ENCODE data around the gene MAD2L2. TPM values are rescaled to one million over a fixed set of nuclear protein-coding genes. Genes with fewer than 3 reads are reported as not detected.

MAD2L2 gene
- total RNA-seq, 5 donors from 2014 or later (not counting 1 experiment from before 2014, with no cell fraction given) = 22.4 to 28.5 (median 24.0) TPM

GRCh38 chr1:11634365-11635192, 46.4 kb downstream of the MAD2L2 start:
- Histone ChIP-seq H3K4me3 (ENCODE audit: control insufficient read depth in 1 of 2, extremely low read depth in 1 of 2, low read length in 1 of 2) (no peak overlapping the region), H3K4me1 (ENCODE audit: control insufficient read depth in 1 of 2, extremely low read depth in 1 of 2, insufficient read depth in 2 of 2, low read length in 2 of 2) (no peaks in the 10 kb centered on the region), H3K36me3 (ENCODE audit: control insufficient read depth in 2 of 2, extremely low read depth in 1 of 2, insufficient read depth in 1 of 2, low read length in 1 of 2) (no peaks in the 10 kb centered on the region), H3K27me3 (replicated peaks in 1 of 2; ENCODE audit: control insufficient read depth in 2 of 2, extremely low read depth in 1 of 2, insufficient read depth in 2 of 2, low read length in 1 of 2) (peaks cover 0 to 37% of the 10 kb centered on the region in 2 experiments), H3K27ac (ENCODE audit: low read length) (no peak overlapping the region), H3K9me3 (no peaks in the 10 kb centered on the region)
- POLR2A ChIA-PET = no interaction called here
- DNase-seq (no peak), ATAC-seq (replicated peaks in 1 of 4) (no peak)
- Mint-ChIP-seq H3K9me3 (no peaks in the 10 kb centered on the region), H3K36me3 (no peaks in the 10 kb centered on the region), H3K27me3 (peaks cover 16 to 26% of the 10 kb centered on the region in 2 donors), H3K27ac (no peak overlapping the region), H3K4me3 (no peak overlapping the region), H3K4me1 (no peaks in the 10 kb centered on the region)
- 80% methylated on average over 7 of the region's 11 CpGs for WGBS (ENCODE audit: insufficient coverage)
- CTCF ChIA-PET = no interaction called here

GRCh38 chr1:11629184-11630016, 51.5 kb downstream of the MAD2L2 start:
- POLR2A ChIA-PET = no interaction called here

GRCh38 chr1:11628767-11629166, 52.2 kb downstream of the MAD2L2 start:
- Mint-ChIP-seq H3K4me3 (no peak overlapping the region), H3K27ac (no peak overlapping the region), H3K27me3 (peaks cover 28 to 29% of the 10 kb centered on the region in 2 donors), H3K4me1 (no peaks in the 10 kb centered on the region), H3K36me3 (no peaks in the 10 kb centered on the region), H3K9me3 (no peaks in the 10 kb centered on the region)
- POLR2A ChIA-PET = no interaction called here
- H3K27me3 ChIP-seq (replicated peaks in 1 of 2; ENCODE audit: control insufficient read depth in 2 of 2, extremely low read depth in 1 of 2, insufficient read depth in 2 of 2, low read length in 1 of 2) = peaks cover 0 to 45% of the 10 kb centered on the region in 2 experiments
- CTCF ChIA-PET = no interaction called here
- H3K36me3 ChIP-seq (ENCODE audit: control insufficient read depth in 2 of 2, extremely low read depth in 1 of 2, insufficient read depth in 1 of 2, low read length in 1 of 2) = no peaks in the 10 kb centered on the region
- H3K4me1 ChIP-seq (ENCODE audit: control insufficient read depth in 1 of 2, extremely low read depth in 1 of 2, insufficient read depth in 2 of 2, low read length in 2 of 2) = no peaks in the 10 kb centered on the region
- H3K4me3 ChIP-seq (ENCODE audit: control insufficient read depth in 1 of 2, extremely low read depth in 1 of 2, low read length in 1 of 2) = no peak overlapping the region
- DNase-seq = no peak
- 80% methylated on average over 2 of the region's 7 CpGs for WGBS (ENCODE audit: insufficient coverage)
- ATAC-seq (replicated peaks in 1 of 4) = no peak
- no peaks in the 10 kb centered on the region for H3K9me3 ChIP-seq
- no peak overlapping the region for H3K27ac ChIP-seq (ENCODE audit: low read length)

More at GRCh38 chr1:11629184-11630016, 51.5 kb downstream of the MAD2L2 start:
- Mint-ChIP-seq H3K4me1 (no peaks in the 10 kb centered on the region), H3K27me3 (peaks cover 28 to 29% of the 10 kb centered on the region in 2 donors), H3K9me3 (no peaks in the 10 kb centered on the region), H3K36me3 (no peaks in the 10 kb centered on the region), H3K27ac (no peak overlapping the region), H3K4me3 (no peak overlapping the region)
- H3K9me3 ChIP-seq = no peaks in the 10 kb centered on the region
- DNase-seq (no peak), ATAC-seq (replicated peaks in 1 of 4) (no peak)
- no peak overlapping the region for H3K4me3 ChIP-seq (ENCODE audit: control insufficient read depth in 1 of 2, extremely low read depth in 1 of 2, low read length in 1 of 2)
- CTCF ChIA-PET = no interaction called here
- H3K4me1 ChIP-seq (ENCODE audit: control insufficient read depth in 1 of 2, extremely low read depth in 1 of 2, insufficient read depth in 2 of 2, low read length in 2 of 2) = no peaks in the 10 kb centered on the region
- WGBS (ENCODE audit: insufficient coverage) = no CpG with 5 or more reads among the region's 15 CpGs
- no peaks in the 10 kb centered on the region for H3K36me3 ChIP-seq (ENCODE audit: control insufficient read depth in 2 of 2, extremely low read depth in 1 of 2, insufficient read depth in 1 of 2, low read length in 1 of 2)
- H3K27ac ChIP-seq (ENCODE audit: low read length) = no peak overlapping the region
- H3K27me3 ChIP-seq (replicated peaks in 1 of 2; ENCODE audit: control insufficient read depth in 2 of 2, extremely low read depth in 1 of 2, insufficient read depth in 2 of 2, low read length in 1 of 2) = peaks cover 0 to 47% of the 10 kb centered on the region in 2 experiments

- CTCF ChIA-PET = no interaction called here
Measured at GRCh38 chr1:11626551-11626950, 54.4 kb downstream of the MAD2L2 start.

More at GRCh38 chr1:11626551-11626950, 54.4 kb downstream of the MAD2L2 start:
- no peaks in the 10 kb centered on the region for H3K36me3 ChIP-seq (ENCODE audit: control insufficient read depth in 2 of 2, extremely low read depth in 1 of 2, insufficient read depth in 1 of 2, low read length in 1 of 2)
- no peak overlapping the region for H3K27ac ChIP-seq (ENCODE audit: low read length)
- no peaks in the 10 kb centered on the region for H3K9me3 ChIP-seq
- no CpG with 5 or more reads among the region's 3 CpGs for WGBS (ENCODE audit: insufficient coverage)
- DNase-seq = no peak
- peaks cover 28 to 39% of the 10 kb centered on the region in 2 donors for H3K27me3 Mint-ChIP-seq
- ATAC-seq (replicated peaks in 1 of 4) = no peak
- H3K9me3 Mint-ChIP-seq = no peaks in the 10 kb centered on the region
- no peak overlapping the region for H3K4me3 Mint-ChIP-seq
- no peaks in the 10 kb centered on the region for H3K4me1 Mint-ChIP-seq
- POLR2A ChIA-PET = no interaction called here
- H3K36me3 Mint-ChIP-seq = no peaks in the 10 kb centered on the region
- peaks cover 0 to 59% of the 10 kb centered on the region in 2 experiments for H3K27me3 ChIP-seq (replicated peaks in 1 of 2; ENCODE audit: control insufficient read depth in 2 of 2, extremely low read depth in 1 of 2, insufficient read depth in 2 of 2, low read length in 1 of 2)
- no peak overlapping the region for H3K27ac Mint-ChIP-seq
- no peaks in the 10 kb centered on the region for H3K4me1 ChIP-seq (ENCODE audit: control insufficient read depth in 1 of 2, extremely low read depth in 1 of 2, insufficient read depth in 2 of 2, low read length in 2 of 2)
- H3K4me3 ChIP-seq (ENCODE audit: control insufficient read depth in 1 of 2, extremely low read depth in 1 of 2, low read length in 1 of 2) = no peak overlapping the region

Other genes starting within 250 kb of the MAD2L2 start
- gene DISP3, start 202.0 kb downstream of the MAD2L2 start, total RNA-seq = 1 to 10 TPM in 2 of 5 donors, under 1 TPM in 3; 0.42 to 2.0 (median 0.95) TPM
- 1 to 10 TPM; 4.7 to 8.4 (median 6.3) TPM for gene FBXO2, start 26.7 kb downstream of the MAD2L2 start, total RNA-seq
- gene FBXO44, start 26.3 kb downstream of the MAD2L2 start, total RNA-seq = 10 to 100 TPM; 46.7 to 64.5 (median 54.3) TPM
- 1 to 10 TPM; 2.6 to 7.8 (median 6.0) TPM for gene FBXO6, start 16.9 kb downstream of the MAD2L2 start, total RNA-seq
- 1 to 10 TPM in 1 of 5 donors, under 1 TPM in 4; 0.18 to 2.0 (median 0.23) TPM for gene DRAXIN, start 10.6 kb upstream of the MAD2L2 start, total RNA-seq
- gene AGTRAP, start 55.0 kb upstream of the MAD2L2 start, total RNA-seq = 10 to 100 TPM; 15.8 to 30.4 (median 19.5) TPM
- gene C1orf167, start 81.0 kb upstream of the MAD2L2 start, total RNA-seq = not detected
- 10 to 100 TPM; 40.2 to 62.2 (median 48.2) TPM for gene MTHFR, start 124.8 kb upstream of the MAD2L2 start, total RNA-seq
- gene CLCN6, start 125.0 kb upstream of the MAD2L2 start, total RNA-seq = 10 to 100 TPM; 17.3 to 23.0 (median 21.3) TPM
- gene NPPA, start 166.6 kb upstream of the MAD2L2 start, total RNA-seq = not detected
- gene NPPB, start 177.8 kb upstream of the MAD2L2 start, total RNA-seq = not detected
- 10 to 100 TPM; 15.9 to 40.0 (median 35.4) TPM for gene KIAA2013, start 245.3 kb upstream of the MAD2L2 start, total RNA-seq